ENCODE results near the gene CCDC34. TPM values are rescaled to one million over a fixed set of nuclear protein-coding genes. Genes with fewer than 3 reads are reported as not detected.

CCDC34 gene
- total and polyA plus RNA-seq, 12 donors, result 2.5 to 16.6 (median 5.4) TPM

DNA sequence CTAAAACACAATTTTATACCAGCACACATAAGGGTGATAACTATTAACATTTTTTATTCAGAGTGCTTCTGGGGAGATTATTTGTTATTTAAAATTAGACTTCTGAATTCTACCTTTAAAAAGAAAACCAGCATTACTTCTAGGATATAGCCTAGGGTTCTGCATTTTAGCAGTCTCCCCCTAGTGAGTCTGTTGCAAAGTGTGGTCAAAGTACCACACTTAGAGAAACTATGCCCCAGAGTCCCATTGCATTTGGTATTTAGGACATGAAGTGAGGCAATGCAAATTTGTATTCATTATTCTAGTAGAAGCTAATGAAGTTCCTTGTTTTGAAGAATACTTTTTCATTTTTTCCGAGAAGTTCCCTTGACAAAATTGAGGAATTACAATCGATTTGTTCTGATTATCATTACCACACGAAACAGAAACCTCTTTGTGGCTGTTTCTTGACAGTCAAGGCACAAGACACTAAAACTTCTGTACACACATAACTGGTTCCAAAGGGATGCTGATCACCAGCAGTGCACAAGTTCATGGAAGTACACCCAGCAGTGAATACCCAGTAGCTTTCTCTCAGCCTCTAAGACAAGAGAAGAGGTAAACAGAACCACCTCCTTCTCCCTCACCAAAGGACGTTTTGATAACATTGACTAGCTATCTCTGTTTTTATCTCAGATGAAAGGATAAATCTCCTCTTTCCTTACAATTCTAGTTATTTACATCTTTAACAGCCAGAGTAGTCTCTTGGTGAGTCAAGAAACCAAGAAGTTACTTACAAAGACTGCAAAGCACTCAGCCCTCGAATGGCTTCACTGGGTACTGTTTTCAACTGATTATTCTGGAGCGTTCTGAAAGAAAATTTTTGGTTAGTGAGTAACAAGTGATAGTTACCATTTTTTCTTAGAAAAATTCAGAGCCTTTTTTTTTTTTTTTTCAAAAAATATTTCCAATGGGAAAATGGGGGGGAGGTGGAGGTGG lies 27.6 kb upstream of the CCDC34 start:
- H3K27ac ChIP-seq, result peak overlapping the region in 3 of 5 donors; percentile 47 to 58 (median 51)
- H3K27me3 ChIP-seq, result no peaks in the 10 kb centered on the region
- no peak for DNase-seq
- TF ChIP-seq, protein P1, sequence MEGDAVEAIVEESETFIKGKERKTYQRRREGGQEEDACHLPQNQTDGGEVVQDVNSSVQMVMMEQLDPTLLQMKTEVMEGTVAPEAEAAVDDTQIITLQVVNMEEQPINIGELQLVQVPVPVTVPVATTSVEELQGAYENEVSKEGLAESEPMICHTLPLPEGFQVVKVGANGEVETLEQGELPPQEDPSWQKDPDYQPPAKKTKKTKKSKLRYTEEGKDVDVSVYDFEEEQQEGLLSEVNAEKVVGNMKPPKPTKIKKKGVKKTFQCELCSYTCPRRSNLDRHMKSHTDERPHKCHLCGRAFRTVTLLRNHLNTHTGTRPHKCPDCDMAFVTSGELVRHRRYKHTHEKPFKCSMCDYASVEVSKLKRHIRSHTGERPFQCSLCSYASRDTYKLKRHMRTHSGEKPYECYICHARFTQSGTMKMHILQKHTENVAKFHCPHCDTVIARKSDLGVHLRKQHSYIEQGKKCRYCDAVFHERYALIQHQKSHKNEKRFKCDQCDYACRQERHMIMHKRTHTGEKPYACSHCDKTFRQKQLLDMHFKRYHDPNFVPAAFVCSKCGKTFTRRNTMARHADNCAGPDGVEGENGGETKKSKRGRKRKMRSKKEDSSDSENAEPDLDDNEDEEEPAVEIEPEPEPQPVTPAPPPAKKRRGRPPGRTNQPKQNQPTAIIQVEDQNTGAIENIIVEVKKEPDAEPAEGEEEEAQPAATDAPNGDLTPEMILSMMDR (IDR thresholded peaks at IDR 0.05), result no peak
- no peak for TF ChIP-seq POLR2A (IDR thresholded peaks at IDR 0.05)
- no peaks in the 10 kb centered on the region for H3K9me3 ChIP-seq (replicated peaks in 1 of 3)
- peaks cover 37 to 59% of the 10 kb centered on the region in 2 donors for H3K4me1 ChIP-seq (replicated peaks in 1 of 2)
- no peaks in the 10 kb centered on the region for H3K36me3 ChIP-seq (replicated peaks in 1 of 2)
- intact Hi-C loops (cut with DNase I), result loop anchor here in 1 of 2 donors (10.0 kb wide), 1 partner anchor 74 kb away; no protein-coding TSS in a partner anchor
- 82 to 86% (median 84%) methylated on average over 6 of the region's 6 CpGs for WGBS, 4 donors
- no peak overlapping the region for H3K4me3 ChIP-seq

DNA sequence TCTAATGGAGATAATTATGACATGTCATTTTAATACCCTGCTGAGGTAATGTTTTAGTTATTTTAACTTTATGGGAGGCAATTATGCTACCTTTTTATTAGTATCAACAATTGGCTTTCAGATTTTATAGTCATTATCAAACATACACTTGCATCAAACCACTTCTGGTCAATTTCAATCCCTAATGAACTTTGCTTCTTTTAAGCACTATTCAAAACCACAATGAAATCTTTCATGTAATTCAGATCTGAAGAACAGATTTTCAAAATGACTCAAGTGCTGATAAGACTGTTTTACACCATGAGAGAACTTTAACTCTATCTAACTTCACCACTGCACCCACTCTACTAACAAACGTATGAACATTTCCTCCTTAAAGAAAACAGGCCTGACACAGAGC lies 25.9 kb upstream of the CCDC34 start:
- peak overlapping the region in 3 of 5 donors; percentile 1 to 11 (median 7) for H3K27ac ChIP-seq
- TF ChIP-seq, protein P1 (IDR thresholded peaks at IDR 0.05), result no peak
- no peak for TF ChIP-seq POLR2A (IDR thresholded peaks at IDR 0.05)
- no peaks in the 10 kb centered on the region for H3K27me3 ChIP-seq
- H3K9me3 ChIP-seq (replicated peaks in 1 of 3), result no peaks in the 10 kb centered on the region
- 55 to 67% (median 62%) methylated on average over 1 of the region's 1 CpG for WGBS, 4 donors
- intact Hi-C loops (cut with DNase I), result no loop called here
- no peaks in the 10 kb centered on the region for H3K36me3 ChIP-seq (replicated peaks in 1 of 2)
- H3K4me1 ChIP-seq (replicated peaks in 1 of 2), result peaks cover 26 to 66% of the 10 kb centered on the region in 2 donors
- no peak overlapping the region for H3K4me3 ChIP-seq
- DNase-seq, result no peak

DNA sequence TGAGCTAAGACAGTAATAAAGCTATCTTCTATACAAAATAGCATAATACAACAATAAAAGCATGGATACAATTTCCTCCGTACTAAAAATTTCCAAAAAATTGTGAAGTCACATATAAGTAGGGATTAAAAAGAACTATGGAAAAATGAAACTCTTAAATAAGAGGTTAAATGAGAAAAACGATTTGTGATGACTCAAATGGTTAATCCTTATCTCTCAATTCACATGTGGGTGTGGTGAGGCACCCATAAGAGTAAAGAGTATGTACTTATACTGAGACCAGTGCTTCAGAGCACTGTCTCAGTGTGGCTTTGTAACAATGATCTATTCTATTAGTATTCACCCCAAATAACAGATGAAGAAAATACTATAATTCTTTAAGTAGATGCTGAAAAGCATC lies 25.0 kb upstream of the CCDC34 start:
- WGBS, 4 donors, result 33 to 70% (median 39%) methylated on average over 2 of the region's 2 CpGs
- Histone ChIP-seq H3K27ac (no peak overlapping the region), H3K4me3 (no peak overlapping the region), H3K4me1 (replicated peaks in 1 of 2) (peaks cover 21 to 64% of the 10 kb centered on the region in 2 donors), H3K36me3 (replicated peaks in 1 of 2) (no peaks in the 10 kb centered on the region), H3K27me3 (no peaks in the 10 kb centered on the region), H3K9me3 (replicated peaks in 1 of 3) (no peaks in the 10 kb centered on the region)
- DNase-seq, result no peak
- intact Hi-C loops (cut with DNase I), result no loop called here
- TF ChIP-seq, protein P1 (IDR thresholded peaks at IDR 0.05), result no peak
- TF ChIP-seq POLR2A (IDR thresholded peaks at IDR 0.05), result no peak

DNA sequence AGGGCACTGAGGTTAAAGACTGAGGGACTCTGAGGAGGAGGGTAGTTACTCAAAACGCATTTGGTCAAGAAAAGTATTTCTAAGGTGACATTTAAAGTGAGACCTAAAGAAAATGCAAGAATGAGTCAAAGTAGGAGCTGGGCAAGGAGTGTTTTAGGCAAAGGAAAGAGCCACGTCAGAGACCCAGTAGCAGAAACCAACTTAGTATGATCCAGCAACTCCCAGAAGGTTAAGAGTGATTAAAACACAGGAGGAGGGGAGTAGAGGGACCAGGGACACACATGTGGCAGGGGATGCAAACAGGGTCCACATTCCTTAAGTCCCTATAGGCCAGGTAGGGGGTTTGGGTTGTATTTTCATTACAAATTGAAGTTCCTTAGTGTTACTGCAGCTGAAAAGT lies 24.3 kb upstream of the CCDC34 start:
- Histone ChIP-seq H3K9me3 (replicated peaks in 1 of 3) (no peaks in the 10 kb centered on the region), H3K4me3 (no peak overlapping the region), H3K27me3 (no peaks in the 10 kb centered on the region), H3K4me1 (replicated peaks in 1 of 2) (peaks cover 16 to 58% of the 10 kb centered on the region in 2 donors), H3K36me3 (replicated peaks in 1 of 2) (no peaks in the 10 kb centered on the region), H3K27ac (no peak overlapping the region)
- no peak for DNase-seq
- 41 to 58% (median 43%) methylated on average over 2 of the region's 2 CpGs for WGBS, 4 donors
- intact Hi-C loops (cut with DNase I), result no loop called here
- TF ChIP-seq, protein P1 (IDR thresholded peaks at IDR 0.05), result no peak
- TF ChIP-seq POLR2A (IDR thresholded peaks at IDR 0.05), result no peak
